Hematopoietic multipotent progenitor cell (in vitro differentiated cells): ENCODE results near the gene DUOX1. TPM values are rescaled to one million over a fixed set of nuclear protein-coding genes. Genes with fewer than 3 reads are reported as not detected.

Experiments used
- DNase-seq, 3 donors: peaks; one replicate each; pipeline ENCODE4 v3.0.0-alpha.2; 2011 to 2015; ENCODE audit warnings: low read depth in 2 of 3, low spot score in 2 of 3
- total RNA-seq: library from RNA; depleted of rRNA; stranded (reverse); fragments of >200 nt; gene quantifications from one replicate; pipeline ENCODE4 v1.2.3, GENCODE V29; 2012

DUOX1 gene
- total RNA-seq, 1 donor = under 0.01 TPM

DNA sequence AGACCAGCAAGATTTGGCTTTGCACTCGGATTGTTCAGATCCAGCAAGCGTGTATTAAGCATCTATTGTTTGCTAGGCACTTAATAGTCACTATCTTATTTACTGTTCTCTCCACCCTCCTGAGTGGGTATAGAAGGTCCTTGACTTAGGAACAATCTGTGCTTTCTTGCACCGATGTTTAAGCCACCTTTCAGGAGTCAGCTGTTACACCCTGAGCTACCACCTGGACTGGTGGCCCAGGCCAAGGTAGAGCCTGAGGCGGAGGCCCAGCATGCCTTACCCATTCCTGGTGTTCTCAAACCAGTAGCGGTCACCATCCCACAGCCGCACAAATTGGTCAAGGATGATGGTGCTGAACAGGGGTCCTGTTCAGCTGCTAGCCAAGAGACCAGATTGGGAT, 10.0 kb downstream of the DUOX1 start:
- DNase-seq = no peak

DNA sequence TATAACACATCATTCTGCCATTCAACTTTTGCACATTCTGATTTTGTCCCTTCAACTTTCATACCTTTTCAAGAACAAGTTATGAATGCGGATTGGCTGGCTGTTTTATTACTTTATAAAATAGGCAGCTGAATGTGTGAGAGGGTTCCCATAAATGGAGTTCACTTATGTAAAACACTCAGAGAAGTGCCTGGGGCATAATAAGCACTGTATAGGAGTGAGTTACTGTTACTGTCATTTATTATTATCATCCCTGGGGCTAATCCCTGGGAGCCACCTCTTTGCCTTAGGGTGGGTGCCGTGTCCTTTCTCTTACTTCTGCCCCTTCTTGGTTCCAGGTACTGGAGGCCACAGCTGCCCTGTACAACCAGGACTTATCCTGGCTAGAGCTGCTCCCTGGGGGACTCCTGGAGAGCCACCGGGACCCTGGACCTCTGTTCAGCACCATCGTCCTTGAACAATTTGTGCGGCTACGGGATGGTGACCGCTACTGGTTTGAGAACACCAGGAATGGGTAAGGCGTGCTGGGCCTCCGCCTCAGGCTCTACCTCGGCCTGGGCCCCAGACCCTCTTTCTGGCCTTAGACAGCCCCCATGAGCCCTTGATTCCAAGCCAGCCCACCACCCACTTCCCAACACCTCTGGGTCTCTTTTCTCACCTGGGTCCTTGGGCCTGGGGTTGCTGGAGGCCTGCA, 10.9 kb downstream of the DUOX1 start:
- DNase-seq = no peak

GRCh38 chr15:45141386-45141785, 11.6 kb downstream of the DUOX1 start:
- DNase-seq = no peak

DNA sequence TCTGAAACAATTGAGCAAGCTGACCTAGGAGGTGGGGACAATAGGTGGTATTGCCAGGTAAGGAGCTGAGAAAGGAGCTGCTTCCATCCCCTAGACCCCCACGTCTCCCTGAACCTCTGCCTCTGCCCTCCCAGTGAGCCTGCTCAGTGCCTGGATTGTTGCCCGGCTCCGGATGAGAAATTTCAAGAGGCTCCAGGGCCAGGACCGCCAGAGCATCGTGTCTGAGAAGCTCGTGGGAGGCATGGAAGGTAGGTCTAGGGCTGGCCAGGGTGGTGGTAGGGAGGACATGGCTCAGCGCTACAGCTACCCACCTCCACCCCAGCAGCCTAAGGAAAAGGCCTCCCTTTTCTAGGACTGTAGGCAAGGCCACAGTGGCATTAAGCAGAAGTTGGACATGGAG, 13.3 kb downstream of the DUOX1 start:
- DNase-seq = no peak

DNA sequence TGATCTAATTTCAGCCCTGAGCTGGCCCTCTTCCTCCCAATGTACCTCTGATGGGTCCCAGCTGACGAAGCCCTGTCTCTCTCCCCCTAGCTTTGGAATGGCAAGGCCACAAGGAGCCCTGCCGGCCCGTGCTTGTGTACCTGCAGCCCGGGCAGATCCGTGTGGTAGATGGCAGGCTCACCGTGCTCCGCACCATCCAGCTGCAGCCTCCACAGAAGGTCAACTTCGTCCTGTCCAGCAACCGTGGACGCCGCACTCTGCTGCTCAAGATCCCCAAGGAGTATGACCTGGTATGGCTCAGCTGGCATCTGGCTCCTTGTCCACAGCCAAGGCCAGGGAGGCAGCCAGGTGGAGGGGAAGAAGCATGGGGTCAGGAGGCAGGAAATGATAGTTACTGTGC, 14.2 kb downstream of the DUOX1 start:
- no peak for DNase-seq

DNA sequence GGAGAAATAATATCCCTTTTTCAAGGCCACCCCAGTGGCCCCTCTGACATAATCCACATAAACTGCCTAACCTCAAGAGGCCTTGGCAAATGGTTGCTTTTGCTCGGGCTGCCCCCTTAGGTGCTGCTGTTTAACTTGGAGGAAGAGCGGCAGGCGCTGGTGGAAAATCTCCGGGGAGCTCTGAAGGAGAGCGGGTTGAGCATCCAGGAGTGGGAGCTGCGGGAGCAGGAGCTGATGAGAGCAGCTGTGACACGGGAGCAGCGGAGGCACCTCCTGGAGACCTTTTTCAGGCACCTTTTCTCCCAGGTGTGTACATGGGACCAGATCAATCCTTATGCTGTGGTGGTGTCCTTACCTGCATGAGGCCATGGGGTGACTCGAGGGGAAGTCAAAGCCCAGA, 15.0 kb downstream of the DUOX1 start:
- no peak for DNase-seq

DNA sequence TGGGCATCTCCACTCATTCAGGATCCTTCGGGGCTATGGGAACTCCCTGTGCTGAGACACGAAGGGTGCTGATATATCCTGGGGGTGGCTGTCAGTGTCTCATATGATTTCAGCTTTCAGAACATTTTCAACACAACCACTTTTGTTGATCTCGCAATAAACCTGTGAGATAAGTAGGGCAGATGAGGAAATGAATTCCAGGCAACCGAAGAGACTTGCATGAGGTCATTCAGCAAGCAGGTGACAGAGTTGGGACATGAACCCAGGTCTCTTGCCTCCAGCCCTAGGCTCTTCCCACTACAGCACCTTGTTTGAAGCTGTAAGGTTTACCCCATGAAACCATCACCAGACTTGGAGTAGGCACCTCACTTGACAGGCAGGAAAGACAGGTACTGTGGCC, 16.6 kb downstream of the DUOX1 start:
- no peak for DNase-seq

GRCh38 chr15:45147606-45148005, 17.8 kb downstream of the DUOX1 start:
- DNase-seq = no peak

GRCh38 chr15:45148076-45149059, 18.6 kb downstream of the DUOX1 start:
- no peak for DNase-seq

GRCh38 chr15:45149060-45149459, 19.3 kb downstream of the DUOX1 start:
- no peak for DNase-seq

GRCh38 chr15:45150481-45150880, 20.7 kb downstream of the DUOX1 start:
- DNase-seq = no peak

- no peak for DNase-seq
Measured at GRCh38 chr15:45150997-45151396, 21.2 kb downstream of the DUOX1 start.

DNA sequence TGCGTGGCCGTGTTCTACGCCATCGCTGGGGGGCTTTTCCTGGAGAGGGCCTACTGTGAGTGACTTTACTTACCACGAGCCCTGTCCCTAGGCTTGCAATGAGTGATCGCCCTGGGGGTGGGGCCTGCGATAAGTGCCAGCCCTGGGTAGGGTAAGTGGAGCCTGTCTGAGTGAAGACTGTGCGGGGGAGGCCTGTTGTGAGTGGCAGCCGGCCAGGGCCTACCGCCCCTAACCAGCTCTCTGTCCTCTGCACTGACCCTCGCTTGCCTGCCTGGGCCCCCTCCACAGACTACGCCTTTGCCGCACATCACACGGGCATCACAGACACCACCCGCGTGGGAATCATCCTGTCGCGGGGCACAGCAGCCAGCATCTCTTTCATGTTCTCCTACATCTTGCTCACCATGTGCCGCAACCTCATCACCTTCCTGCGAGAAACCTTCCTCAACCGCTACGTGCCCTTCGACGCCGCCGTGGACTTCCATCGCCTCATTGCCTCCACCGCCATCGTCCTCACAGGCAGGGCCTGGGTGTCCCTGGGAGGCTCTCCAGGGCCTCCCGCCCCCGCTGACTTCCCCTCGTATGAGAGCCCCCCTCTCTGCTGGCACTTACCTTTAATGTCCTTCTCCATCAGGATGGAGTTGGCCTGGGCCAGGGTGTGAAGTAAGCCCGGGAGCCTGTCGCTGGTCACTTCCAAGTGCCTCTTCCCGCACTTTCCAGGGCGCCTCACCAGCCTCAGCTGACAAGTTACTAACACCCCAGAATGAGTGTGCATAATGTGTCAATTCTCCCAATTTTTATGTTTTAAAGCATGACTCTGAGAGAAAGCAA, 22.4 kb downstream of the DUOX1 start:
- DNase-seq = no peak

DNA sequence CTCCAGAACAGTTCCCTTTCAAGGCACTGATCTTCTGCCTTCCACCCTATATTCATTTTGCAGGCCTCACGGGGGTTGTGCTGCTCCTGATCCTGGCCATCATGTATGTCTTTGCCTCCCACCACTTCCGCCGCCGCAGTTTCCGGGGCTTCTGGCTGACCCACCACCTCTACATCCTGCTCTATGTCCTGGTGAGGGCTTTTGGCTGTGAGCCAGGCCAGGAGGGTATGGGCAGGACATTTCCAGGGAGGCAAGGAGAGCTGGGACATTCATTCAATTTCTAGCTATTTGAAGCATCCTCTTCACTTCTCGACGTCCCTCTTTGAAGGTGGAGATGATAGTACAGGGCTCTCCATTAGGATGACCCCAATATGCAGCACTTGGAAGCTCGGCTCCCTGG, 25.9 kb downstream of the DUOX1 start:
- DNase-seq = no peak

GRCh38 chr15:45156744-45157455, 27.1 kb downstream of the DUOX1 start:
- DNase-seq = no peak

DNA sequence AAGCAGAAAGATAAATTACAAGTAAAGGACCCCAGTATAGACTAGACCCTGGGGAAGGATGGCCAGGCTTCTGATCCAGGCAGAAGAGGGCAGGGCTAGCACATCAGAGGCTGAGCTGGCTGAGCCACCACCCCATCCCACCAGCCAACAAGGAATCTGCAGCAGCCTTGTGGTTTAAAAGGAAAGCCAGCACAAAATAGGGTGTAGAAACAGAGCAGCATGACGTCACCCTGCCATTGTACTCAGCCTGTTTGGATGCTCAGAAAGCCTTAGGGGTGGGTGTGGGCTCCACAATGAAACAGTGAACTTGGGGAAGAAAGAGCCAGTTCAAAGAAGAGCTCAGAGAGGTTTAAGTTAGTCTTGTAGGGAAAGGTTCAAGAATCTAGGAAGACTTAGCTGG, 28.2 kb downstream of the DUOX1 start:
- no peak for DNase-seq

DNA sequence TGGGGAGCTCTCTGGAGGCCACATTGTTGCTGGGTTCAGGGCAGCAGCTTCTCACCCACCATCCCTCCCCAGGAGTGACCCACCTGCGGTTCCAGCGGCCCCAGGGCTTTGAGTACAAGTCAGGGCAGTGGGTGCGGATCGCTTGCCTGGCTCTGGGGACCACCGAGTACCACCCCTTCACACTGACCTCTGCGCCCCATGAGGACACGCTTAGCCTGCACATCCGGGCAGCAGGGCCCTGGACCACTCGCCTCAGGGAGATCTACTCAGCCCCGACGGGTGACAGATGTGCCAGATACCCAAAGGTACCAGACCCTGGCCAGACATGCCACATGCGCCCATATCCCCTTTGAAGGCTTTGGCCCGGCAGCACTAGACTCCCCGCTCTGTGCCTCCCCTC, 31.9 kb downstream of the DUOX1 start:
- DNase-seq = no peak

DNA sequence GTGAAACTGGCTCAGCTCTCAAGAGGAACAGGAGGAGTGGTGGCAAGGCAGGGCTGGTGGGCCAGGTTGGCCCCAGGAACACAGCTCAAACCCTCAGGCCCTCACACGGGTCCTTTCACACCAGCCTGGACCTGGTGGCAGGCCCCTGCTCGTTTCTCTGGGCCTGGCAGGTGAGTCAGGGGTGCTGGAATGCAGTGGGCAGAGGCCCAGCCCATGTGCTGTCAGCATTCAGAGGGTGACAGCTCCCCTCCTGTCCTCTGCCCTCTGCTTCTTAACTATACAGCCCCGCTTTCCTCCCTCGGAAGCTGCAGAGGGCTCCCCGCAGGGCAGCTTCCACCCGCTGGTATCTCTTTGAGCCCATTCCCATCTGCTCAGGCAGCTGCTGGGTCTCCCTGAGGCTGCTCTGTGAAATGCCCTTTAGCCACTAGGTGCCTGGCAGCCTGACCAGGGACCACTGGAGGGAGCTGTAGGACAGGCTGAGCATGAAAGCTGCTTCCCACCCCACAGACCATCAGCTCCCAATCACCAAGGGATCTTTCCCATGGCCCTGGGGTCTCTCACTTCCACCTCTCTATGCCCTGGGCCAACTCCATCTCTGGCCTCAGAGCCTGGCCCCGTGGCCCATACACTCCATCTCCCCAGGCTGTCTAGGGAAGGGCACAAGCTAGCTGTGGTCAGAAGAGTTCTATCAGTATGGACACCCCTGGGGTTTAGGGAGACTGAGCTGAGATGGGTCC, 33.1 kb downstream of the DUOX1 start:
- DNase-seq = peak in 2 of 3 donors; percentile 73 to 86

DNA sequence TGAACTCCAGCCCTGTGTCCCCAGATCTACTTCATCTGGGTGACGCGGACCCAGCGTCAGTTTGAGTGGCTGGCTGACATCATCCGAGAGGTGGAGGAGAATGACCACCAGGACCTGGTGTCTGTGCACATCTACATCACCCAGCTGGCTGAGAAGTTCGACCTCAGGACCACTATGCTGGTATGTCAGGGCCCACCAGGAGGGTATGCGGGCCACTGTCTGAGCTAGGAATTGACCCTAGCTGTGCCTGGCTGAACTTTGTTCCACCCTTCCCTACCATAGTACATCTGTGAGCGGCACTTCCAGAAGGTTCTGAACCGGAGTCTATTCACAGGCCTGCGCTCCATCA, 33.7 kb downstream of the DUOX1 start:
- DNase-seq = no peak

- no peak for DNase-seq
Measured at GRCh38 chr15:45164914-45165313, 35.1 kb downstream of the DUOX1 start.
